Breast epithelium (tissue), 4 donors: ENCODE data around the gene ROCK2. TPM values are rescaled to one million over a fixed set of nuclear protein-coding genes. Genes with fewer than 3 reads are reported as not detected.

Experiments used
- DNase-seq, 2 donors: peaks; one replicate each; pipeline ENCODE4 v3.0.0-alpha.2; 2019; ENCODE audit warnings: low spot score in 2 of 2
- H3K27ac ChIP-seq, 2 donors: fragments of 200-600 bp; sonication (generic) in 1 of 2; one replicate each; pipeline ENCODE4 v1.5.1; 2016 to 2019; ENCODE audit warnings: mild to moderate bottlenecking in 1 of 2
- H3K27me3 ChIP-seq, 2 donors: fragments of 200-600 bp; sonication (generic) in 1 of 2; one replicate each; pipeline versions ENCODE4 v1.5.1 to v1.6.0; 2017 to 2019; ENCODE audit warnings: control low read depth in 1 of 2, mild to moderate bottlenecking in 1 of 2
- H3K36me3 ChIP-seq: fragments of 200-600 bp; one replicate; pipeline ENCODE4 v1.5.1; 2019
- H3K4me1 ChIP-seq, 2 donors: fragments of 200-600 bp; sonication (generic); one replicate each; pipeline ENCODE4 v1.5.1; 2016 to 2019; ENCODE audit warnings: control low read depth in 1 of 2
- H3K4me3 ChIP-seq, 3 donors: fragments of 200-600 bp; sonication (generic); 1 replicate in 2 of 3; 2 replicates in 1 of 3; pipeline ENCODE4 v1.5.1; 2016 to 2019; ENCODE audit warnings: mild to moderate bottlenecking in 3 of 3, moderate library complexity in 2 of 3
- H3K9me3 ChIP-seq, 2 donors: fragments of 200-600 bp; sonication (generic) in 1 of 2; one replicate each; pipeline ENCODE4 v1.5.1; 2016 to 2019; ENCODE audit warnings: control low read depth in 1 of 2
- CTCF ChIP-seq, 3 donors: fragments of 450-650 bp; IDR thresholded peaks; one replicate each; pipeline ENCODE4 v1.5.1; 2016 to 2017; ENCODE audit warnings: antibody characterized with exemption in 3 of 3, mild to moderate bottlenecking in 3 of 3, moderate library complexity in 3 of 3
- POLR2A ChIP-seq: fragments of 450-650 bp; IDR thresholded peaks from one replicate; pipeline ENCODE4 v1.6.1; 2016; ENCODE audit warnings: antibody characterized with exemption, mild to moderate bottlenecking, moderate library complexity
- POLR2AphosphoS5 ChIP-seq, 3 donors: sonication (generic); formaldehyde crosslinking; IDR thresholded peaks; one replicate each; pipeline ENCODE4 v1.6.1; 2017; ENCODE audit warnings: antibody characterized with exemption in 3 of 3
- intact Hi-C: fragments of 100-400 bp; cut with DNase I; formaldehyde crosslinking; loops from one replicate; pipeline ENCODE4 v1.15.1; 2023; ENCODE audit warnings: low total_unique reads
- total RNA-seq, 3 donors: library from RNA; depleted of rRNA; stranded (reverse); fragments of >200 nt; gene quantifications; one replicate each; pipeline ENCODE4 v1.1.0, GENCODE V29; 2016

Gene ROCK2
- total RNA-seq, 3 donors from 2014 or later, result 87.1 to 181 (median 103) TPM

GRCh38 chr2:11212645-11213044 lies 131.8 kb downstream of the ROCK2 start:
- Histone ChIP-seq H3K27ac (no peak overlapping the region), H3K4me3 (no peak overlapping the region), H3K36me3 (peaks cover 4% of the 10 kb centered on the region), H3K27me3 (no peaks in the 10 kb centered on the region), H3K9me3 (no peaks in the 10 kb centered on the region), H3K4me1 (no peaks in the 10 kb centered on the region)
- intact Hi-C loops, result no loop called here
- no peak for TF ChIP-seq CTCF (IDR thresholded peaks at IDR 0.05)
- no peak for DNase-seq

- Histone ChIP-seq H3K27ac (no peak overlapping the region), H3K4me1 (no peaks in the 10 kb centered on the region), H3K36me3 (no peaks in the 10 kb centered on the region), H3K4me3 (no peak overlapping the region), H3K27me3 (no peaks in the 10 kb centered on the region), H3K9me3 (no peaks in the 10 kb centered on the region)
- intact Hi-C loops, result no loop called here
- no peak for DNase-seq
- TF ChIP-seq POLR2AphosphoS5 (IDR thresholded peaks at IDR 0.05) (no peak), CTCF (IDR thresholded peaks at IDR 0.05) (no peak), POLR2A (no peak)
Observed at GRCh38 chr2:11208083-11208482, 136.4 kb downstream of the ROCK2 start.

- intact Hi-C loops, result no loop called here
- Histone ChIP-seq H3K27ac (no peak overlapping the region), H3K9me3 (no peaks in the 10 kb centered on the region), H3K4me1 (no peaks in the 10 kb centered on the region), H3K4me3 (no peak overlapping the region), H3K36me3 (no peaks in the 10 kb centered on the region), H3K27me3 (no peaks in the 10 kb centered on the region)
- no peak for TF ChIP-seq POLR2AphosphoS5 (IDR thresholded peaks at IDR 0.05)
- TF ChIP-seq POLR2A, result no peak
- TF ChIP-seq CTCF (IDR thresholded peaks at IDR 0.05), result no peak
- DNase-seq, result no peak
Observed at GRCh38 chr2:11203480-11203879, 141.0 kb downstream of the ROCK2 start.

- no peaks in the 10 kb centered on the region for H3K36me3 ChIP-seq
- no peaks in the 10 kb centered on the region for H3K27me3 ChIP-seq
- no peak overlapping the region for H3K27ac ChIP-seq
- H3K4me1 ChIP-seq, result no peaks in the 10 kb centered on the region
- no peak overlapping the region for H3K4me3 ChIP-seq
- DNase-seq, result no peak
- no peaks in the 10 kb centered on the region for H3K9me3 ChIP-seq
- TF ChIP-seq POLR2A, result no peak
- TF ChIP-seq POLR2AphosphoS5 (IDR thresholded peaks at IDR 0.05), result no peak
- no peak for TF ChIP-seq CTCF (IDR thresholded peaks at IDR 0.05)
- intact Hi-C loops, result no loop called here
Observed at GRCh38 chr2:11201969-11202368, 142.5 kb downstream of the ROCK2 start.

- Histone ChIP-seq H3K9me3 (no peaks in the 10 kb centered on the region), H3K4me1 (no peaks in the 10 kb centered on the region), H3K36me3 (no peaks in the 10 kb centered on the region), H3K27ac (no peak overlapping the region), H3K4me3 (no peak overlapping the region), H3K27me3 (no peaks in the 10 kb centered on the region)
- DNase-seq, result no peak
- TF ChIP-seq POLR2A, result no peak
- TF ChIP-seq CTCF (IDR thresholded peaks at IDR 0.05), result no peak
- no peak for TF ChIP-seq POLR2AphosphoS5 (IDR thresholded peaks at IDR 0.05)
- intact Hi-C loops, result no loop called here
Observed at GRCh38 chr2:11200651-11201050, 143.8 kb downstream of the ROCK2 start.
